PFSK-1 (cell line): Measurements from ENCODE around the gene DIAPH1.

Source experiments
- FOXP2 ChIP-seq: optimal IDR thresholded peaks from 2 replicates; pipeline ENCODE3; 2011; ENCODE audit warnings: borderline replicate concordance, control low read depth, inconsistent platforms; ENCODE audit not compliant: insufficient read depth; ENCODE audit errors: extremely low read length, extremely low read depth
- POLR2AphosphoS5 ChIP-seq: IDR thresholded peaks from 2 replicates; pipeline ENCODE4 v1.6.1; 2012; ENCODE audit warnings: low read depth, mild to moderate bottlenecking, control low read depth, low read length, moderate library complexity
- SIN3A ChIP-seq: IDR thresholded peaks from 2 replicates; pipeline ENCODE4 v1.6.1; 2012; ENCODE audit warnings: mild to moderate bottlenecking, low read length, moderate library complexity, borderline replicate concordance; ENCODE audit not compliant: insufficient read depth
- TAF1 ChIP-seq: IDR thresholded peaks from 2 replicates; pipeline ENCODE4 v1.6.1; 2012; ENCODE audit warnings: low read length, control low read depth, borderline replicate concordance; ENCODE audit not compliant: insufficient read depth
- TF ChIP-seq, protein P1 (sequence below), 2 experiments: IDR thresholded peaks; 2 replicates each; pipeline versions ENCODE4 v1.6.1 to v1.8.0; 2011 to 2012; ENCODE audit warnings: low read depth in 2 of 2, low read length in 2 of 2, control low read depth in 1 of 2, inconsistent platforms in 1 of 2, mild to moderate bottlenecking in 1 of 2, moderate library complexity in 1 of 2; ENCODE audit not compliant: insufficient read depth in 1 of 2

The DIAPH1 gene

DNA sequence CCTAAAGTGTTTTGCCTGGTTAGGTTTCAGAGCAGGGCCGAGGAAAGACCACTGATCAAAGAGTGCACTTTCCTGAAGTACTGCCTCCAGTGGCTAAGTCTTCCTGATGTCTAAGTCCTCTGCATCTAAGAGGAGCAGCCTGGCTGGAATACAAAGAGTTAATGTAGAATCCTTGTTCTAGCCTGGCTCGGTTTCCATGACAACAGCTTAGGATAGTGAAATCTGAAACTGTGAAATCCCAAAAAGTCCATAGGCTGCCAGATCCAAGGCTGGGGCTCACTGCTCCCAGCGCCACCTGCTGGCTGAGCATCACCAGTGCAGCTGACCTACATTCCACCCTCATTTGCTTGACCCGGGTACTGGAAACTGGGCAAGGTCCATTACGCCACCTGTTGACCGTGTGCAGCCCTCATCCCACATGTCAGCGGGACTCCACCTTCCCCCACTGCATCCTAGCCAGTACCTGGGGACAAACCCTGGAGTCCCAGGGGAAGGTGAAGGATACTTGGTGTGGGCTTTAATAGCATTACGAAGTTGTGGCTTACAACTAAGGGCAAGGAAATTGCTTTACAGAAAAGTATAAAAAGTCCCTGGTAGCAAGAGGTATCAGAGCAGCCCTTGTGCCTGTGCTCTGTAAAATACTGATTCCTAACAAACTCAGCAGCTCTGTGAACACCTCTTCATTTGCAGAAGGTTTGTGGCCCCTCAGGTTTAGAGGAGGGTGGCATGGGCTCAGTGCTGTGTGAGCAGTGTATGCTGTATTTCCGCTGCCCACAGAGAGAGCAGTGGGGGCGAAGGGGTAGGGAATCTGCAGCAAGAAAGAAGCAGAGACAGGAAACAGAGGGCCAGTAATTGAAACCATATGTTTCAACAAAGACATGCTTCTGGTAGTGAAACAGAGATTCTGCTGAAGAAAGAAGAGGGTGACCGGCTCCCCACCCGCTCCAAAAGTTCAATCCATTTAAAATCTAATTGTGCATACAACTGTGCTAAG is 93.9 kb downstream of the DIAPH1 start:
- TF ChIP-seq POLR2AphosphoS5 (peak; percentile 24; the same call in 1 of the 2 replicates), TAF1 (peak; percentile 39; the same call in 1 of the 2 replicates), FOXP2 (peak; percentile 95), SIN3A (peak; percentile 50; the same call in 1 of the 2 replicates)
- TF ChIP-seq, protein P1, sequence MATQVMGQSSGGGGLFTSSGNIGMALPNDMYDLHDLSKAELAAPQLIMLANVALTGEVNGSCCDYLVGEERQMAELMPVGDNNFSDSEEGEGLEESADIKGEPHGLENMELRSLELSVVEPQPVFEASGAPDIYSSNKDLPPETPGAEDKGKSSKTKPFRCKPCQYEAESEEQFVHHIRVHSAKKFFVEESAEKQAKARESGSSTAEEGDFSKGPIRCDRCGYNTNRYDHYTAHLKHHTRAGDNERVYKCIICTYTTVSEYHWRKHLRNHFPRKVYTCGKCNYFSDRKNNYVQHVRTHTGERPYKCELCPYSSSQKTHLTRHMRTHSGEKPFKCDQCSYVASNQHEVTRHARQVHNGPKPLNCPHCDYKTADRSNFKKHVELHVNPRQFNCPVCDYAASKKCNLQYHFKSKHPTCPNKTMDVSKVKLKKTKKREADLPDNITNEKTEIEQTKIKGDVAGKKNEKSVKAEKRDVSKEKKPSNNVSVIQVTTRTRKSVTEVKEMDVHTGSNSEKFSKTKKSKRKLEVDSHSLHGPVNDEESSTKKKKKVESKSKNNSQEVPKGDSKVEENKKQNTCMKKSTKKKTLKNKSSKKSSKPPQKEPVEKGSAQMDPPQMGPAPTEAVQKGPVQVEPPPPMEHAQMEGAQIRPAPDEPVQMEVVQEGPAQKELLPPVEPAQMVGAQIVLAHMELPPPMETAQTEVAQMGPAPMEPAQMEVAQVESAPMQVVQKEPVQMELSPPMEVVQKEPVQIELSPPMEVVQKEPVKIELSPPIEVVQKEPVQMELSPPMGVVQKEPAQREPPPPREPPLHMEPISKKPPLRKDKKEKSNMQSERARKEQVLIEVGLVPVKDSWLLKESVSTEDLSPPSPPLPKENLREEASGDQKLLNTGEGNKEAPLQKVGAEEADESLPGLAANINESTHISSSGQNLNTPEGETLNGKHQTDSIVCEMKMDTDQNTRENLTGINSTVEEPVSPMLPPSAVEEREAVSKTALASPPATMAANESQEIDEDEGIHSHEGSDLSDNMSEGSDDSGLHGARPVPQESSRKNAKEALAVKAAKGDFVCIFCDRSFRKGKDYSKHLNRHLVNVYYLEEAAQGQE (IDR thresholded peaks at IDR 0.05; ENCODE audit: insufficient read depth in 1 of 2, low read depth in 2 of 2, low read length in 2 of 2) = 0 out of 4 replicates have a peak, but pooled peaks of 1 of the 2 experiments have one; percentile 13

DNA sequence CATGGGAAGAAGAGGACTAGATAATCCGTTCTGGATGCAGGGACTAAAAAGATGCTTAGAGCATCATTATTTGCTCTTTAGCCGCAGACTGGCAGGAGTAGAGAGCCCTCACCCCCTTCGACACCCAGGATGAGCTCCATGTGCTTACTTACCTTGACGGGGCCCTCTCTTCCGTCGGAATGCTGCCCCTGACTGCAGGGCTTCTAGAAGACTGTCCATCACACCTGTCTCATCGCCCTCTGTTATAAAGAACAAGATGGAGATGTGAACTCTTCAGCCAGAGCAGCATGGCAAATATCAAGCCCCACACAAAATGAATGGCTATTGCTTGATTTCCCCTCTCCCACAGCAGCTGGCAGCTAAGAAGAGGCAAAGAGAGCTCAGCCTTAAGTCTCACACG is 94.8 kb downstream of the DIAPH1 start:
- TF ChIP-seq POLR2AphosphoS5 (no peak), TAF1 (no peak), FOXP2 (no peak), SIN3A (no peak)
- TF ChIP-seq, protein P1 (IDR thresholded peaks at IDR 0.05; ENCODE audit: insufficient read depth in 1 of 2, low read depth in 2 of 2, low read length in 2 of 2) = no peak

DNA sequence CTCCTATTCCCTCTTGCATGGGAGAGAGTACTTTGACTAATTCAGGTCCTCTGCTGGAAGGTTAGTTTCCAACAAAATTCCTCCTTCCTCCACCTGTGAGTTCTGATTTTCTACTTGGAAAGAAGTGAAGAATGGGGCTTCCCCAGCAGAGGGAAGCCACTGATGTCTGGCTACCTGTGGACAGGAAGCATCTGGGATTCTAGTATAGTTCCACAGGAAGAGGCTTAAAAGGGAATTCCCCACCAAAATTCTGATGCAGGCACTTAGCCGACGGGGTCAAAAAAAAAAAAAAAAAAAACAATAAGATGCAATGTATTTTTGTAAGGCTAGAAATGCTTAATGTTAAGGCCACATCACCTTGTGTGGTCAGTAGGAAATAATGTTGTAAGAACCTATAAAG is 96.5 kb downstream of the DIAPH1 start:
- TF ChIP-seq TAF1 = no peak
- no peak for TF ChIP-seq SIN3A
- no peak for TF ChIP-seq POLR2AphosphoS5
- no peak for TF ChIP-seq FOXP2
- TF ChIP-seq, protein P1 (IDR thresholded peaks at IDR 0.05; ENCODE audit: insufficient read depth in 1 of 2, low read depth in 2 of 2, low read length in 2 of 2) = no peak

- peak; percentile 80 for TF ChIP-seq POLR2AphosphoS5
- TF ChIP-seq FOXP2 = peak; percentile 74
- TF ChIP-seq TAF1 = no peak
- TF ChIP-seq, protein P1 (IDR thresholded peaks at IDR 0.05; ENCODE audit: insufficient read depth in 1 of 2, low read depth in 2 of 2, low read length in 2 of 2) = peak in 1 of 2 experiments; percentile 57; a peak in 1 of 4 replicates
- peak; percentile 69; the same call in 1 of the 2 replicates for TF ChIP-seq SIN3A
Observed at GRCh38 chr5:141521244-141521781, 97.5 kb downstream of the DIAPH1 start.
